ENCODE results near the gene IGSF6.

Gene IGSF6

GRCh38 chr16:21602785-21603184 lies 49.6 kb downstream of the IGSF6 start:
- no peaks in the 10 kb centered on the region for H3K27me3 ChIP-seq (ENCODE audit: control insufficient read depth, insufficient read depth, low read length)
- H3K4me3 ChIP-seq (ENCODE audit: low read length): no peak overlapping the region
- no peaks in the 10 kb centered on the region for H3K36me3 ChIP-seq (ENCODE audit: control insufficient read depth, insufficient read depth, low read length)
- peaks cover 10% of the 10 kb centered on the region for H3K4me1 ChIP-seq (ENCODE audit: control insufficient read depth, insufficient read depth, low read length)
- no peak overlapping the region for H3K27ac ChIP-seq (ENCODE audit: low read depth, low read length)
- H3K9ac ChIP-seq (ENCODE audit: low read length): no peak overlapping the region

DNA sequence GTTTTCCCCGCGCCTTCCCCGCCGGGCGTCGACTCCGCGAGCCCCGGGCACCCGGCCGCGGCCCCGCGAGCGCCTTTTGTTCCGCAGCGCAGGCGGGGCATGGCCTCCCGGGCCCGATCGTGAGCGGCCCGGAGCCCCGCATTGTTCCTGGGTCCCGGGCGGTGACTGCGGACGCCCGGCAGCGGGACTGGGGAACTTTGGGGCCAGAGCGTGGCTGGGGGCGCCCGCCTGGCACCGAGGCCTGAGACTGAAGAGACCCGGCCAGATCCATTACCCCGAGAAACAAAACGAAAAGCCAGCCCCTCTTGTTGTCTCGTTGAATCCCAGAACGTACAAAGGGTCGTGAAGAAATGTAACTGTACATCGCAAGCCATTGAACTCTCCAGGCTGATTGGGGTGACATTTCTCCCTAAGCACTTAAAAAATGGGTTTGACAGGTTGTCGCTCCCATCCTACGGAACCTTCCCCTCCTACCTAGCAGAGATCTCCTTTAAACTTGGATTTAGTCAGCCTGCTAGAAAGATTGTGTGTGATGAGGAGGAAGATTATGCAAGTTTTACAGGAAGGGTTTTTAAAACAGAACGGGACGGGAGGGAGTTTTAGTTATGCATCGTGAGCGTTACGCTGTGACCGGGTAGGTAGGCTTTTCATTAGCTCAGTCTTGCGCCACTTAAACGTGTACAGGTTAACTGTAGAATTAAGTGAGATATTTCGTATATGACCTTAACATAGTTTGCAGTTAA lies 52.2 kb downstream of the IGSF6 start:
- no peaks in the 10 kb centered on the region for H3K27me3 ChIP-seq (ENCODE audit: control insufficient read depth, insufficient read depth, low read length)
- H3K4me3 ChIP-seq (ENCODE audit: low read length): peak overlapping the region; percentile 90
- H3K36me3 ChIP-seq (ENCODE audit: control insufficient read depth, insufficient read depth, low read length): no peaks in the 10 kb centered on the region
- peak overlapping the region; percentile 90 for H3K27ac ChIP-seq (ENCODE audit: low read depth, low read length)
- H3K4me1 ChIP-seq (ENCODE audit: control insufficient read depth, insufficient read depth, low read length): peaks cover 10% of the 10 kb centered on the region
- H3K9ac ChIP-seq (ENCODE audit: low read length): peak overlapping the region; percentile 85

DNA sequence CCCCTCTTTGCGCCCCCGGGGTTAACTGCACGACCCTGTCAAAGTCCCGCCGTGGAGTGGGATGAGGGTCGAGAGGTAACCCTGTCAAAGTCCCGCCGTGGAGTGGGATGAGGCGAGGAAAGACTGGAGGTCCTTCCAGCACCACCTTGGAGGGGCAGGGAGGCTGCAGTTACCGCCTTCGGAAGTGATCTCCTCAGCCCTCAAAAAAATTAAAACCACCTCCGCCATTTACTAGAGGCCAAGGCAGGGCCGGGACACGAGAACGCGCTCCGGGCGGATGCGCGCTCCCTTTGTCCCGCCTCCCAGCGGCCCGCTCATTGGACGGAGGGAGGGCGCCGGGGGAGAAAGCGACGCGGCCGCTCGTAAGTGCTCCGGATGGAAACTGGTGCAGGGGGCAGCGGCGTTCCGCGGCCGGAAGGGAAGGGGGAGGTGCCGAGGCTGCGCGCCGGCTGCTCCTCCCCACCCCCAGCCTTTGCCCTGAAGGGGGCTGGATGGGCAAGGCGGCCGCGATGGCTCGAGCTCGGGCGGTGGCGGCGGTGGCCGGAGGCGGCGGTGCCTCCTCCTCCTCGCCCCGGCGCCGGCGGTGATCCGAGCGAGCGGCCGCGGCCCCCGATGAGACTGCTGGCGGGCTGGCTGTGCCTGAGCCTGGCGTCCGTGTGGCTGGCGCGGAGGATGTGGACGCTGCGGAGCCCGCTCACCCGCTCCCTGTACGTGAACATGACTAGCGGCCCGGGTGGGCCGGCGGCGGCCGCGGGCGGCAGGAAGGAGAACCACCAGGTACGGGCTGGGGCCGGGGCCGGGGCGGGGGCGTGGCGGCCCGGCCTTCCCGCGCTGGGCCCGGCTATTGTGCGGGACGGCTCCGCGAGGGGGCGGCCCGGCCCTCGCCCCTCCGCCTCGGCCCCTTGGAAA lies 53.0 kb downstream of the IGSF6 start, which contains the start of gene METTL9:
Gene METTL9 (plus strand): TSS at position 456 of the 909 bp plus-strand sequence. CDS start 157 bp downstream, at position 613.
- H3K36me3 ChIP-seq (ENCODE audit: control insufficient read depth, insufficient read depth, low read length): no peaks in the 10 kb centered on the region
- no peaks in the 10 kb centered on the region for H3K27me3 ChIP-seq (ENCODE audit: control insufficient read depth, insufficient read depth, low read length)
- H3K4me3 ChIP-seq (ENCODE audit: low read length): peak within 1 kb of the TSS; percentile 93
- peak within 1 kb of the TSS; percentile 90 for H3K27ac ChIP-seq (ENCODE audit: low read depth, low read length)
- H3K4me1 ChIP-seq (ENCODE audit: control insufficient read depth, insufficient read depth, low read length): peaks cover 10% of the 10 kb centered on the region
- H3K9ac ChIP-seq (ENCODE audit: low read length): peak within 1 kb of the TSS; percentile 85

DNA sequence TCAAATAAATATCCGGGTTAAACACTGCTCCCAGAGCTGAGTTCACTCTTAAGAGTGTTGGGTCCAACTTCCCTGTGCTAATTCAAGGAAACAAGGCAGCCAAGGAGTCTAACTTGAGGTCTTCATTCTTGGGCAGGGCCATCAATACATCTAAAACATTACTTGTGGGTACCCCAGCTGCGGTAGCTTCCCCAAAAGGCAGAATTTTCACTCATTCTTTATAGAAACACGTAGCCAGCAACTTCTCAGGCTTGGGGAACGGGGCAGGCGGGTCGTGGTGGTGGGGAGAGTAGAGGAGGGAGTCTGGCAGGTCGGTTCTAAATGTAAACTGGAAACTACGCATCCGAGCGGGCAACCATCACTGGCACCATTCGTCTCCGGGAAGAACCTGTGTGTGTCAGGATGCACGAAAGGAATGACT lies 53.7 kb downstream of the IGSF6 start:
- H3K4me3 ChIP-seq (ENCODE audit: low read length): peak overlapping the region; percentile 93
- H3K4me1 ChIP-seq (ENCODE audit: control insufficient read depth, insufficient read depth, low read length): peaks cover 8% of the 10 kb centered on the region
- peak overlapping the region; percentile 79 for H3K9ac ChIP-seq (ENCODE audit: low read length)
- H3K36me3 ChIP-seq (ENCODE audit: control insufficient read depth, insufficient read depth, low read length): no peaks in the 10 kb centered on the region
- H3K27ac ChIP-seq (ENCODE audit: low read depth, low read length): peak overlapping the region; percentile 90
- no peaks in the 10 kb centered on the region for H3K27me3 ChIP-seq (ENCODE audit: control insufficient read depth, insufficient read depth, low read length)

GRCh38 chr16:21598206-21598605 lies 54.2 kb downstream of the IGSF6 start:
- no peak overlapping the region for H3K4me3 ChIP-seq (ENCODE audit: low read length)
- H3K36me3 ChIP-seq (ENCODE audit: control insufficient read depth, insufficient read depth, low read length): no peaks in the 10 kb centered on the region
- no peak overlapping the region for H3K9ac ChIP-seq (ENCODE audit: low read length)
- H3K4me1 ChIP-seq (ENCODE audit: control insufficient read depth, insufficient read depth, low read length): peaks cover 8% of the 10 kb centered on the region
- H3K27me3 ChIP-seq (ENCODE audit: control insufficient read depth, insufficient read depth, low read length): no peaks in the 10 kb centered on the region
- H3K27ac ChIP-seq (ENCODE audit: low read depth, low read length): no peak overlapping the region

GRCh38 chr16:21597561-21598030 lies 54.8 kb downstream of the IGSF6 start:
- Histone ChIP-seq H3K27me3 (ENCODE audit: control insufficient read depth, insufficient read depth, low read length) (no peaks in the 10 kb centered on the region), H3K36me3 (ENCODE audit: control insufficient read depth, insufficient read depth, low read length) (no peaks in the 10 kb centered on the region), H3K9ac (ENCODE audit: low read length) (no peak overlapping the region), H3K4me1 (ENCODE audit: control insufficient read depth, insufficient read depth, low read length) (peaks cover 8% of the 10 kb centered on the region), H3K27ac (ENCODE audit: low read depth, low read length) (no peak overlapping the region), H3K4me3 (ENCODE audit: low read length) (no peak overlapping the region)

- H3K9ac ChIP-seq (ENCODE audit: low read length): no peak overlapping the region
- no peak overlapping the region for H3K27ac ChIP-seq (ENCODE audit: low read depth, low read length)
- H3K27me3 ChIP-seq (ENCODE audit: control insufficient read depth, insufficient read depth, low read length): no peaks in the 10 kb centered on the region
- H3K4me1 ChIP-seq (ENCODE audit: control insufficient read depth, insufficient read depth, low read length): no peaks in the 10 kb centered on the region
- H3K4me3 ChIP-seq (ENCODE audit: low read length): no peak overlapping the region
- H3K36me3 ChIP-seq (ENCODE audit: control insufficient read depth, insufficient read depth, low read length): no peaks in the 10 kb centered on the region
Observed at GRCh38 chr16:21593530-21594289, 58.7 kb downstream of the IGSF6 start.

GRCh38 chr16:21592191-21592590 lies 60.2 kb downstream of the IGSF6 start:
- H3K9ac ChIP-seq (ENCODE audit: low read length): no peak overlapping the region
- H3K36me3 ChIP-seq (ENCODE audit: control insufficient read depth, insufficient read depth, low read length): no peaks in the 10 kb centered on the region
- H3K4me1 ChIP-seq (ENCODE audit: control insufficient read depth, insufficient read depth, low read length): no peaks in the 10 kb centered on the region
- no peak overlapping the region for H3K4me3 ChIP-seq (ENCODE audit: low read length)
- no peak overlapping the region for H3K27ac ChIP-seq (ENCODE audit: low read depth, low read length)
- H3K27me3 ChIP-seq (ENCODE audit: control insufficient read depth, insufficient read depth, low read length): no peaks in the 10 kb centered on the region

DNA sequence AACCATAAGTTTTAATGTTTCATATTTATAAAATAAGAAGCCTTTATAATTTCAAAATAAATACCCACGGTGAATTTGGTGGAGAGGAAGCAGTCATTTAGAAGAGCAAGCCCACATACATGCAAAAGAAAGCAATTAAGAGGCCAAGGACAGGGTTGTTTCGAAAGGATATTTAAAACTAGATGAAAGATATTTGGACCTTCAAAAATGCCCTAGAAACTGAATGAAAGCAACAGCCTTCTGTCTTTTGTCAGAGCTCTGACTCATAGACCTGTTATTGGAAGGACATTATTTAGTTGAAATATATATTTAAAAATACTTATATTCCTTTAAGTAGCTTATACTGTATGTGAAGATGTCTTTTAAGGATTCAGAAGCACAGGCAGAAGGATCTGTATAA lies 61.6 kb downstream of the IGSF6 start:
- no peak overlapping the region for H3K27ac ChIP-seq (ENCODE audit: low read depth, low read length)

DNA sequence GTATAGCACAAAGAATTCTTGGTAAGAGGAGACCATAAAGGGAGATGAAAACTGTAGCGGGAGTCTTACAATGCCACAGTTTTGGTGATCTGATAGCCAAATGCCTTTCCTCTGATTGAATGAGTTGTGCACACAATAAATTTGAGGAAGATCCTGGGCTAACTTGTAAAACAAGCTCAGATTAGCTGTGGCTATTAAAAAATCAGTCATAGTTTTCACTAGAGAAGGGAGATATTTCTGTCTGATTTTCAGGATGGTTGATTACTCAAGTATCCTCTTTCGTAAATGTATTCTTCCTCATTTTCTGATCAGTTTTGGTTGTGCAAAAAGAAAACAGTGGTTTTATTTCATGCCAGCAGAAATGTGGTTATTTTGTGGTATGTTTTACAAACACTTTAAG lies 62.1 kb downstream of the IGSF6 start:
- Histone ChIP-seq H3K27me3 (ENCODE audit: control insufficient read depth, insufficient read depth, low read length) (no peaks in the 10 kb centered on the region), H3K36me3 (ENCODE audit: control insufficient read depth, insufficient read depth, low read length) (no peaks in the 10 kb centered on the region), H3K9ac (ENCODE audit: low read length) (no peak overlapping the region), H3K27ac (ENCODE audit: low read depth, low read length) (no peak overlapping the region), H3K4me1 (ENCODE audit: control insufficient read depth, insufficient read depth, low read length) (no peaks in the 10 kb centered on the region), H3K4me3 (ENCODE audit: low read length) (no peak overlapping the region)

More for the DNA sequence above, 61.6 kb downstream of the IGSF6 start:
- Histone ChIP-seq H3K9ac (ENCODE audit: low read length) (no peak overlapping the region), H3K4me1 (ENCODE audit: control insufficient read depth, insufficient read depth, low read length) (no peaks in the 10 kb centered on the region), H3K27me3 (ENCODE audit: control insufficient read depth, insufficient read depth, low read length) (no peaks in the 10 kb centered on the region), H3K4me3 (ENCODE audit: low read length) (no peak overlapping the region), H3K36me3 (ENCODE audit: control insufficient read depth, insufficient read depth, low read length) (no peaks in the 10 kb centered on the region)

- H3K4me1 ChIP-seq (ENCODE audit: control insufficient read depth, insufficient read depth, low read length): no peaks in the 10 kb centered on the region
- no peak overlapping the region for H3K27ac ChIP-seq (ENCODE audit: low read depth, low read length)
- no peaks in the 10 kb centered on the region for H3K36me3 ChIP-seq (ENCODE audit: control insufficient read depth, insufficient read depth, low read length)
- H3K9ac ChIP-seq (ENCODE audit: low read length): no peak overlapping the region
- no peaks in the 10 kb centered on the region for H3K27me3 ChIP-seq (ENCODE audit: control insufficient read depth, insufficient read depth, low read length)
- no peak overlapping the region for H3K4me3 ChIP-seq (ENCODE audit: low read length)
Observed at GRCh38 chr16:21589551-21589950, 62.9 kb downstream of the IGSF6 start.
